Subcutaneous adipose tissue (tissue), 4 donors: ENCODE data around the gene ERC2. TPM values are rescaled to one million over a fixed set of nuclear protein-coding genes. Genes with fewer than 3 reads are reported as not detected.

ENCODE experiments used
- small RNA-seq: library from RNA; depleted of rRNA; stranded (forward); fragments of <200 nt; gene quantifications from one replicate; pipeline ENCODE3, GENCODE V24; 2016
- total RNA-seq, 4 donors: library from RNA; depleted of rRNA; stranded (reverse); fragments of >200 nt; gene quantifications; one replicate each; pipeline ENCODE4 v1.1.0, GENCODE V29; 2016
- TF ChIP-seq, protein P1 (sequence below): fragments of 450-650 bp; IDR thresholded peaks from one replicate; pipeline ENCODE4 v1.5.1; 2016; ENCODE audit warnings: low read depth, mild to moderate bottlenecking, control low read depth, antibody characterized with exemption, moderate library complexity

Gene ERC2
- total RNA-seq, 4 donors from 2014 or later, result 1.1 TPM; not detected in 3

DNA sequence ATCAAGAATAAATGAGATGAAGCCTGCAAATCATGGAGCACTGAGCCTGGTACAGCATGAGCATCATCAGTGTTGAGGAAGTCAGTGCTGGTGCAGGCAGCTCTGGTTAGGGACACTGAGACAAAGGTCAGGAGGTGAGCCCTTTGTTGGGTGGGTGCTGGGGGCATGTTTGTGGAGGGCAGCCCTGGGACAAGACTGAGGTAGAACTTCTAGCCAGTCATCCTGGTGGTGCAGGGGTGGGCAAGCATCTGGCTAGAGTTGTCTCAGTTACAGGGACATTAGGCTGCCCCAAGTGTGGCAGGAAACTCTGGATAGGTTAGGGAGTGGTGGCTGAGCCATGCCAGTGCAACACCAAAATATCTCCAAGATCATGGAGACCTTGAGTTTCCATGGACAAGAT, 1008.4 kb downstream of the ERC2 start:
- TF ChIP-seq, protein P1, sequence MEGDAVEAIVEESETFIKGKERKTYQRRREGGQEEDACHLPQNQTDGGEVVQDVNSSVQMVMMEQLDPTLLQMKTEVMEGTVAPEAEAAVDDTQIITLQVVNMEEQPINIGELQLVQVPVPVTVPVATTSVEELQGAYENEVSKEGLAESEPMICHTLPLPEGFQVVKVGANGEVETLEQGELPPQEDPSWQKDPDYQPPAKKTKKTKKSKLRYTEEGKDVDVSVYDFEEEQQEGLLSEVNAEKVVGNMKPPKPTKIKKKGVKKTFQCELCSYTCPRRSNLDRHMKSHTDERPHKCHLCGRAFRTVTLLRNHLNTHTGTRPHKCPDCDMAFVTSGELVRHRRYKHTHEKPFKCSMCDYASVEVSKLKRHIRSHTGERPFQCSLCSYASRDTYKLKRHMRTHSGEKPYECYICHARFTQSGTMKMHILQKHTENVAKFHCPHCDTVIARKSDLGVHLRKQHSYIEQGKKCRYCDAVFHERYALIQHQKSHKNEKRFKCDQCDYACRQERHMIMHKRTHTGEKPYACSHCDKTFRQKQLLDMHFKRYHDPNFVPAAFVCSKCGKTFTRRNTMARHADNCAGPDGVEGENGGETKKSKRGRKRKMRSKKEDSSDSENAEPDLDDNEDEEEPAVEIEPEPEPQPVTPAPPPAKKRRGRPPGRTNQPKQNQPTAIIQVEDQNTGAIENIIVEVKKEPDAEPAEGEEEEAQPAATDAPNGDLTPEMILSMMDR, result no peak

Small RNA genes lying within 50 kb of the gene (small RNA-seq; reads per million reads assigned to genes)
- gene MIR3938 (not detected), gene RNA5SP133 (not detected)

Other genes with a start within 250 kb of the ERC2 start
- 10 to 100 TPM; 28.6 to 59.2 (median 32.7) TPM for gene CCDC66, start 88.7 kb upstream of the ERC2 start, total RNA-seq
- 100 to 1,000 TPM in 2 of 4 donors, 10 to 100 TPM in 2; 93.6 to 111 (median 102) TPM for gene TASOR, start 214.8 kb upstream of the ERC2 start, total RNA-seq